ENCODE results near the gene APOL5. TPM values are rescaled to one million over a fixed set of nuclear protein-coding genes. Genes with fewer than 3 reads are reported as not detected.

Gene APOL5
- total RNA-seq, 2 experiments from 2014 or later = 0.67 to 1.8 TPM

DNA sequence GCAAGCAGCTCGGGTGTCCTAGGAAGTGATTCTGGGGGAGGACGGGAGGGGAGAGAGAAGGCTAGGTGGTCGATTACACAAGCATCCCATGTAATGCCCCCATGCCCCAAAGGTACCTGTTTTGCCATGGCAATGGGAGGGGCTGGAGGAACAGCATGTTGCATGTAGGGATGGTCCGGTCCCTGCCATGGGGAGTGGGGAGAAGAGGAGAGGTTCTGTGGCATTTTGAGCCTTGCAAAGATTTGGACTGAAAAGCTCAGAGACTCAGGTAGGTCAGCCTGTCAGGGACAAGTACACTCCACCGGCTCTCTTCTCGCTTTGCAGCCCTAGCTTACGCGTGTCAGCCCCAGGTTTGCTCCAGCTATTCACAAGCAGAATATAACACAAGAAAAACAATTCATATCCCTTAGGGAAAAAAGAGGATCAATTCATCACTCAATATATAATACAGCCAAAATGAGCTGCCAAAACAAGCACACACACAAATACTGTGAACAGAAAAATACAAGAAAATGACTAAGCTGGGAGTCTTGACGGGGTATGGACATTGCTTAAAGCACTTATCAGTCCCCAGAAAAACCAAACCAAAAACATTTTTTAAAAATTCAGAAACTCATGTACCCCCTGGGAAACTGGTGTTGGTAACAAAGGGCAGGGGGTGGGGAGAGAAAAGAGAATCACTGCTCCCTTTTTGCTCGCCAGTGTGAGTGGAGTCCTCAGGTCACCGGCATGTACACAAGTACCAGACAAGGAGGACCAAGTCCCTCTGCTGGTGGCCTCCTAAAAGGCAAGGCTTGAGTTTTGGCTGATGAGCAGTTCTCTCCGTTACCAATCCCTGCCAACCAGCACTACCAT is 21.6 kb downstream of the APOL5 start:
- Histone ChIP-seq H3K4me2 (ENCODE audit: low read length) (no peak overlapping the region), H3K79me2 (ENCODE audit: insufficient read depth, low read depth, low read length) (no peaks in the 10 kb centered on the region), H3K9me3 (ENCODE audit: low read length) (no peaks in the 10 kb centered on the region), H4K20me1 (ENCODE audit: insufficient read depth, low read length) (no peaks in the 10 kb centered on the region), H2AFZ (ENCODE audit: low read length) (no peak overlapping the region), H3K4me3 (ENCODE audit: low read depth, low read length, poor library complexity, severe bottlenecking) (no peak overlapping the region), H3K27ac (ENCODE audit: low read depth, low read length, poor library complexity, severe bottlenecking) (no peak overlapping the region), H3K4me1 (ENCODE audit: insufficient read depth, low read length, poor library complexity, severe bottlenecking) (peaks cover 28% of the 10 kb centered on the region), H3K36me3 (ENCODE audit: insufficient read depth, low read length) (peaks cover 42% of the 10 kb centered on the region), H3K9me2 (ENCODE audit: insufficient read depth, low read length) (no peaks in the 10 kb centered on the region)
- ChIA-PET POLR2A (interaction anchor here (0.9 to 1.3 kb wide), 3 partner anchors 11 to 55 kb away, joined by 3 to 6 read pairs (median 3); no protein-coding TSS in a partner anchor), CTCF (ENCODE audit: unreplicated experiment) (interaction anchor here (0.5 to 1.4 kb wide), 2 partner anchors 13 to 169 kb away, joined by 3 to 5 read pairs; no protein-coding TSS in a partner anchor)
- no peak for DNase-seq (ENCODE audit: low spot score)
- BruUV-seq (replicated peaks) = no TSS peak
- TF ChIP-seq EZH2phosphoT487 (IDR thresholded peaks at IDR 0.05; ENCODE audit: borderline replicate concordance, low read depth, low read length) = no peak
- TF ChIP-seq, protein P1, sequence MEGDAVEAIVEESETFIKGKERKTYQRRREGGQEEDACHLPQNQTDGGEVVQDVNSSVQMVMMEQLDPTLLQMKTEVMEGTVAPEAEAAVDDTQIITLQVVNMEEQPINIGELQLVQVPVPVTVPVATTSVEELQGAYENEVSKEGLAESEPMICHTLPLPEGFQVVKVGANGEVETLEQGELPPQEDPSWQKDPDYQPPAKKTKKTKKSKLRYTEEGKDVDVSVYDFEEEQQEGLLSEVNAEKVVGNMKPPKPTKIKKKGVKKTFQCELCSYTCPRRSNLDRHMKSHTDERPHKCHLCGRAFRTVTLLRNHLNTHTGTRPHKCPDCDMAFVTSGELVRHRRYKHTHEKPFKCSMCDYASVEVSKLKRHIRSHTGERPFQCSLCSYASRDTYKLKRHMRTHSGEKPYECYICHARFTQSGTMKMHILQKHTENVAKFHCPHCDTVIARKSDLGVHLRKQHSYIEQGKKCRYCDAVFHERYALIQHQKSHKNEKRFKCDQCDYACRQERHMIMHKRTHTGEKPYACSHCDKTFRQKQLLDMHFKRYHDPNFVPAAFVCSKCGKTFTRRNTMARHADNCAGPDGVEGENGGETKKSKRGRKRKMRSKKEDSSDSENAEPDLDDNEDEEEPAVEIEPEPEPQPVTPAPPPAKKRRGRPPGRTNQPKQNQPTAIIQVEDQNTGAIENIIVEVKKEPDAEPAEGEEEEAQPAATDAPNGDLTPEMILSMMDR (conservative IDR thresholded peaks at IDR 0.05; ENCODE audit: low read length) = peak; percentile 55
- intact Hi-C loops (cut with micrococcal nuclease; ENCODE audit: unreplicated experiment) = no loop called here

DNA sequence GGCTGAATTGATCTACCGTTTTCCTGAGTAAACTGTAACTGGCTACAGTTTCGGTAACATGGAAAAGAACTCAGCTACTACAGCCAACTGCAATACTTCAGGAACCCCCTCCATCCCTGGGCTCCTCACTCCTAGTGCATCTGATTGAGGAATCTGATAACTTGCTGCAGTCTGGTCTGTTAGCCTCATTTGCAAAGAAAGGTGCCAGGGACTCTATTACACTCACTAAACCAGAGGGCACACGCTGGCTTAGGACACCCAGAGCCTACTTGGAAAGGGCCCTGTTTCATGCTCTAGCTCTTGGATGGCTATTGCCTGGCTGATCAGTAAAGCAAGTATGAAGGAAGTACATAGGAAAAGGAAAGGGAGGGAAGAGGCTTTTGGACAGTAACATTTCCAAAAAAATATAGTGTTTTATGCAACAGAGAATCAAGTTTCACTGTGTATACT is 22.3 kb downstream of the APOL5 start:
- Histone ChIP-seq H3K4me1 (ENCODE audit: insufficient read depth, low read length, poor library complexity, severe bottlenecking) (peaks cover 35% of the 10 kb centered on the region), H2AFZ (ENCODE audit: low read length) (no peak overlapping the region), H3K36me3 (ENCODE audit: insufficient read depth, low read length) (peaks cover 42% of the 10 kb centered on the region), H3K9me3 (ENCODE audit: low read length) (no peaks in the 10 kb centered on the region), H3K9me2 (ENCODE audit: insufficient read depth, low read length) (no peaks in the 10 kb centered on the region), H3K79me2 (ENCODE audit: insufficient read depth, low read depth, low read length) (no peaks in the 10 kb centered on the region), H4K20me1 (ENCODE audit: insufficient read depth, low read length) (no peaks in the 10 kb centered on the region), H3K4me3 (ENCODE audit: low read depth, low read length, poor library complexity, severe bottlenecking) (no peak overlapping the region), H3K4me2 (ENCODE audit: low read length) (no peak overlapping the region), H3K27ac (ENCODE audit: low read depth, low read length, poor library complexity, severe bottlenecking) (no peak overlapping the region)
- no peak for DNase-seq (ENCODE audit: low spot score)
- no peak for TF ChIP-seq EZH2phosphoT487 (IDR thresholded peaks at IDR 0.05; ENCODE audit: borderline replicate concordance, low read depth, low read length)
- TF ChIP-seq, protein P1 (conservative IDR thresholded peaks at IDR 0.05; ENCODE audit: low read length) = 0 out of 2 replicates have a peak, but pooled peaks have one; percentile 4
- ChIA-PET CTCF (ENCODE audit: unreplicated experiment) (no interaction called here), POLR2A (interaction anchor here (1.1 to 1.3 kb wide), 2 partner anchors 13 to 56 kb away, joined by 3 to 4 read pairs; no protein-coding TSS in a partner anchor)
- no TSS peak for BruUV-seq (replicated peaks)
- intact Hi-C loops (cut with micrococcal nuclease; ENCODE audit: unreplicated experiment) = no loop called here

DNA sequence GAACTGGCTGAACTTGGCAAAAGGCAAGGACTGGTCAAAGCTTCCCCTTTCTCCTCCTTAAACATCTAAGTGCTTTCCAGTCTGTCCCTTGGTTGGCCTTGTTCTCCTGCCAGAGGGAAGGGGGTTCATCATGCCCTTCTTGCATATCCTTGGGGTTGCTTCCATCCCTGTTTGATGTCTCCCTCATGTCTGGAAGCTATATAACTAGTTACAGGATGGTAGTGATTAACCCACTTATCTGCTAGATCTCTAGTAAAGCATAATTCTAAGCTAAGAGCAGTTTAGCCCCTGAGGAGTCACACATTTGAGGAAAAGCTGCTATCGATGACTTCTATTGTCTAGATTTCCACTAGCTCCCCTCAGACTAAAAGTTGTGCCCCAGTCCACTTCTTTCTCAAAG is 22.9 kb downstream of the APOL5 start:
- Histone ChIP-seq H3K79me2 (ENCODE audit: insufficient read depth, low read depth, low read length) (no peaks in the 10 kb centered on the region), H4K20me1 (ENCODE audit: insufficient read depth, low read length) (no peaks in the 10 kb centered on the region), H3K36me3 (ENCODE audit: insufficient read depth, low read length) (peaks cover 46% of the 10 kb centered on the region), H3K4me2 (ENCODE audit: low read length) (no peak overlapping the region), H3K9me3 (ENCODE audit: low read length) (no peaks in the 10 kb centered on the region), H3K4me3 (ENCODE audit: low read depth, low read length, poor library complexity, severe bottlenecking) (no peak overlapping the region), H3K4me1 (ENCODE audit: insufficient read depth, low read length, poor library complexity, severe bottlenecking) (peaks cover 39% of the 10 kb centered on the region), H3K9me2 (ENCODE audit: insufficient read depth, low read length) (no peaks in the 10 kb centered on the region), H2AFZ (ENCODE audit: low read length) (no peak overlapping the region), H3K27ac (ENCODE audit: low read depth, low read length, poor library complexity, severe bottlenecking) (no peak overlapping the region)
- POLR2A ChIA-PET = interaction anchor here (1.1 to 1.3 kb wide), 2 partner anchors 14 to 56 kb away, joined by 3 to 4 read pairs; no protein-coding TSS in a partner anchor
- intact Hi-C loops (cut with micrococcal nuclease; ENCODE audit: unreplicated experiment) = no loop called here
- BruUV-seq (replicated peaks) = no TSS peak
- CTCF ChIA-PET (ENCODE audit: unreplicated experiment) = no interaction called here
- no peak for DNase-seq (ENCODE audit: low spot score)
- TF ChIP-seq, protein P1 (conservative IDR thresholded peaks at IDR 0.05; ENCODE audit: low read length) = no peak

Data from OCI-LY7 (cell line).